Globus pallidus (tissue), 1 donor: ENCODE results near the gene PDIA6.

Experiments used
- DNase-seq: peaks from one replicate; pipeline ENCODE4 v3.0.0-alpha.2; 2015; ENCODE audit warnings: low spot score

PDIA6 gene, protein sequence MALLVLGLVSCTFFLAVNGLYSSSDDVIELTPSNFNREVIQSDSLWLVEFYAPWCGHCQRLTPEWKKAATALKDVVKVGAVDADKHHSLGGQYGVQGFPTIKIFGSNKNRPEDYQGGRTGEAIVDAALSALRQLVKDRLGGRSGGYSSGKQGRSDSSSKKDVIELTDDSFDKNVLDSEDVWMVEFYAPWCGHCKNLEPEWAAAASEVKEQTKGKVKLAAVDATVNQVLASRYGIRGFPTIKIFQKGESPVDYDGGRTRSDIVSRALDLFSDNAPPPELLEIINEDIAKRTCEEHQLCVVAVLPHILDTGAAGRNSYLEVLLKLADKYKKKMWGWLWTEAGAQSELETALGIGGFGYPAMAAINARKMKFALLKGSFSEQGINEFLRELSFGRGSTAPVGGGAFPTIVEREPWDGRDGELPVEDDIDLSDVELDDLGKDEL

DNA sequence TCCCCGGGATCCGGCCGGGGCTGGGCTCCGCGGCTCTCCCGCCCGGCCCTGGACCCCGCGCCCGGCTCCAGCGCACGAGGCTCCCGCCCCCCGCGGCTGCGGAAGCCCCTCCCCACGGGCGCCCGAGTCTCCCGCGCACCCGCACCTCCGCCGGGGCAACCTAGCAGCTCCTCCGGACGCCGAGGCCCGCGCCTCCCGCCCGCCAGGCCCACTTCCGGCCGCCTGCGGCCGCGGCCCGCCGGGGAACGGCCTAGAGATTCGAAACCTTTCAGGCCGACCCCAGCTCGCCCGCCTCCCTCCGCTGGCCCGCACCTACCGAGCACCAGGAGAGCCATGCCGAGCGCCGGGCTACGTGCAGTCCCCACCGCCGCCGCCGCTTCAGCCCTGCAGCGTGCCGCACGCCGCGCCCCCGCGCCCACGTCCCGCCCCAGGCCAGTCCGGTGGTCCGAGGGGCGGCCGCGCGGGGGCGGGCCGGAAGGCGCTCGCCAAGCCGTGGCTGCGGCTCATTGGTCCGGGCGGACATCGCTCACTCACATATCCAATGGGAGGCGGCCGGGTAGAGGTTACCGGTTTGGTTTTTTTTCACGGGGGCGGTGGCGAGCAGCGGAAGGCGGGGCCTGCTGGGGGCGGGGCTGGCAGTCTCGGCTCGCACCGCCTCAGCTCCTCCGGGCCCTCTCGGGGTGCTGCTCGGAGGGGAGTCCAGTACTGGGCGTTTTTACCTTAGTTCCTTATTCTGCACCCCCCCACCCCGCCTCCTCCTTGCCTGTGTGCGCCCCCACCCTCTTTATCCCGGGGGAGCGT, at the start of gene PDIA6:
Gene PDIA6, minus strand, starts transcription at position 424 of the 801 bp plus-strand sequence. Its CDS starts 89 bp downstream, at position 335.
- DNase-seq: peak; percentile 93

DNA sequence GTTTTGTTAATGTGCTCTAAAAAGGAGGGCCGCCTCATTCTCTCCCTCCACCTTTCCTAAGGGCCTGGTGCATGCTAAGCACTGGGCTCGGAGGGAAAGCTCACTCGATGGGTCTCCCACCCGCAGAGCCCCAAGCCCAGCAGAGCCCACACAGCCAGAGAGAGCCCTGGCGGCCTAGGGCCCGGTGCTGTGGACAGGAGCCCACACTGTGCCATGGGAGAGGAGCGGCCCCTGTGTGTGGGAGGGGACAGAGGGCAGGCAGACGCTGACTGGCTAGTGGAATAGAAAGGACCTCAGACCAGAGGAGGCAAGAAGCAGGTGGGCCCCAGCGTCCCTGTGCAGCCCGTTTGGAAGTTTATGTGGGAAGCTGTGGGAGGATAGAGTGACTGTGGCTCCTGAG, 49.7 kb upstream of the PDIA6 start:
- DNase-seq: no peak

DNA sequence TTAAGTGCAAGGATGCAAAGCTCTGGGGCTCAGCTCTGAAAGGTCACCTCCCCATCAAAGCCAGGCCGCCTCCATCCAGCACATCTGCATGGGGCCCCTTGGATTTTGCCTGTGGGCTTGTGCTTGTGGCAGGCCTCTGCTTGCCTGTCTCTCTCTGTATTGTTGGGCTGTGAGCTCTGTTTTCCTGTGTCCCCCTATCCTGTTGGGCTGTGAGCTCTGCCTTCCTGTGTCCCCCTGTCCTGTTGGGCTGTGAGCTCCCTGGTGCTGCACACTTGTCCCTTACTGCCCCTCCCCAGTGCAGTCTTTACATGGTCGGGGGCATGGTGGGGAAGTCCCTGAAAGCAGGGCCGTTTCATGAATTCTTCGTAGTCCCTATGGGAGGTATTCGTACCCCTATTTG, 49.2 kb upstream of the PDIA6 start:
- DNase-seq: no peak

DNA sequence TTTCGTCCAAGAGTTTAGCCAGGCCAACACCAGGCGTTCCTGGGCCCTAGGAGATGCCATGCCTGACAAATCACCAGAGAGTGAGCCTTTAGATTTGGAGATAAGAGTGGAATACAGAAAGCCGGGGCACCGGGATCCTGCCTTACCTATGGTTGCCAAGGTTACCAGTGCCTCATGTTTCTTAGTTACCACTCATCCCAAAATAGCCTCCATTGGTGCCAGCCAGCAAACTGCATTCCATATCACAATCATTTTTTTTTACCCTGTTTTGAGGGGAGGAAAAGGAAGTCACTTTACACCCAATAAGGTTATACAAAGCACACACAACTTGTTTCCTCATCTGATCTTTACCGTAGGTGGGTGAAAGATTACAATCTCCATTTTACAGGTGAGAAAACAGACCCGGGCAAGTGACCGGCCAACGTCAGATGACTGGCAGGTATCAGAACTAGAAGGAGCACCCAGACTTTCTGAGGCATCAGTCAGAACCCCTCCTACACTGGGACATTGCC, 48.3 kb upstream of the PDIA6 start:
- no peak for DNase-seq

DNA sequence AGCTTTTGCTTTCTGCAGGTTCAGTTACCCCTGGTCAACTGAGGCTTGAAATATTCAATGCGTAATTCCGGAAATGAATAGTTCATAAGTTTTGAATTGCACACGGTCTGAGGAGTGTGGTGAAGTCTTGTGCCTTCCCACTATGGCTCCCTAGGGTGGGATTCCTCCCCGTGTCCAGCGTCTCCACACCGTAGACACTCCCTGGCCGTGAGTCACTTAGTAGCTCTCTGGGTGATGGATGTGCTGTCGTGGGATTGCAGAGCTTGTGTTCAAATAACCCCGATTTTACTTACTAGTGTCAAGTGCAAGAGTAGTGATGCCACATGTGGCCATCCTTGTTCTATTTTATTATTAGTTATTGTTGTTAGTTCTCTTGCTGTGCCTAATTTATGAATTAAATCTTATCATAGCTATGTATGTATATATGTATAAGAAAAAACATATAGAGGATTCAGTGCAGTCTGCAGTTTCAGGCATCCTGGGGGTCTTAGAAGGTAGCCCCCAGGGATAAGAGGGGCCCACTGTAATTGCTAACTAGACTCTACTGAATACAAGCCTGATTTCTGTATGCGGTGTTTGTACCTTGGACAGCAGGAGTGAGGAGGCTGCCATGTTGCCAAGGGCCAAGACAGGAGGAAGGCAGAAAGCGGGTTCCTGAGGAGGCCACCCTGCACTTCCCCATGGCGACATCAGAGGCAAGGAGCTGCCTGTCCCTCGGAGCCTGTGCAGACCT, 47.7 kb upstream of the PDIA6 start:
- no peak for DNase-seq

DNA sequence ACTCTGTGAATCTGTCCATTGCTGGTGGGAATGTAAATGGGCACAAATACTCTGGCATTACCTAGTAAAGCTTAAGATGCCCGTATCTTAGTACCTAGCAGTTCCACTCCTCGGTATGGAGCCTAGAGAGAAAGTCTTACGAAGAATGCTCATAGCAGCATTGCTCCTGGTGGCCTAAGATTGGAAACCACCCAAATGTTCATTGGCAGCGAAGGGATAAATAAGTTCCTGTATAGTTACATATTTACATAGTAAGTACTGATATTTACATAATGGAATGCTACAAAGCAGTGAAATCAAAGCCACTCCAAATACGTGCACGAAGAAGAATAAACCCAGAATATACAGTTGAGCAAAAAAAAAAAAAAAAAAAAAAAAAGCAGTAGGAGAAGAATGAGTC, 46.7 kb upstream of the PDIA6 start:
- DNase-seq: no peak

DNA sequence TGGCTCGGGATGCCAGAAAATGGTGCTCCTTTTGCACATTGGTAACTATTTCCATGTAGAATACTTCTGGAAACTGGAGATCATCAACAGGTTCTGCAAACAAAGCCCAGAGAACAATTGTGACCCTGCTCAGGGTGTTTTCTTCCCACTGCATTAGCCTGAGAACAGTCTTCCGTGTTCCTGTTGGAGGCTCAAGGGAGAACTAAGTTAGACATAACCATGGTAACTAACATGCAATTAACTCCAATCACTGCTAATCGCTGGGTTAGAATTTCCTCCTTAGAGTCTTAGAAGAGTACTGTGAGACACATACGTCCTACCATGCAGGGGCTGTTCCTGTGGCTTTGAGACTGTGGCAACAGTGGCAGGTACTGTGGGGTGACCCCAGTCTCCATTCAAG, 36.0 kb upstream of the PDIA6 start:
- no peak for DNase-seq

DNA sequence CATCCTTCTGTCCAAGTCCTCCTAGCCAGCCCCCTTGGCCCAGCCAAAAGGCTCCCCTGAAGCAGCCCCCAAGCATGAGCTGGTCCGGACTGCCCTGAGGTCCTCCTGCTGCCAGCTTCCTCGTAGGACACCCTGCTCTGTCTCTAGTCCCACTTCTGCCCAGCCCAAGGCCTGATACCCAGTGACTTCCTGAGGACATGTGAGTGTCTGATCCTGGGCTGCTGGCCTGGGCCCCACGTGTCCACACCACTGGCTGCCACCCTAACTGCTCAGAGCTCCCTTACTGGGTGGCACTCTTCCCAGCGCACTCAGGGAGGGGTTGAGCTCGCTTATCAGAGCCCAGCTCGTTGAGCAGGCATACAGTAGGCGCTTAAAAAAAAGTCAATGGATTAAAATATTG, 34.4 kb upstream of the PDIA6 start:
- DNase-seq: no peak

DNA sequence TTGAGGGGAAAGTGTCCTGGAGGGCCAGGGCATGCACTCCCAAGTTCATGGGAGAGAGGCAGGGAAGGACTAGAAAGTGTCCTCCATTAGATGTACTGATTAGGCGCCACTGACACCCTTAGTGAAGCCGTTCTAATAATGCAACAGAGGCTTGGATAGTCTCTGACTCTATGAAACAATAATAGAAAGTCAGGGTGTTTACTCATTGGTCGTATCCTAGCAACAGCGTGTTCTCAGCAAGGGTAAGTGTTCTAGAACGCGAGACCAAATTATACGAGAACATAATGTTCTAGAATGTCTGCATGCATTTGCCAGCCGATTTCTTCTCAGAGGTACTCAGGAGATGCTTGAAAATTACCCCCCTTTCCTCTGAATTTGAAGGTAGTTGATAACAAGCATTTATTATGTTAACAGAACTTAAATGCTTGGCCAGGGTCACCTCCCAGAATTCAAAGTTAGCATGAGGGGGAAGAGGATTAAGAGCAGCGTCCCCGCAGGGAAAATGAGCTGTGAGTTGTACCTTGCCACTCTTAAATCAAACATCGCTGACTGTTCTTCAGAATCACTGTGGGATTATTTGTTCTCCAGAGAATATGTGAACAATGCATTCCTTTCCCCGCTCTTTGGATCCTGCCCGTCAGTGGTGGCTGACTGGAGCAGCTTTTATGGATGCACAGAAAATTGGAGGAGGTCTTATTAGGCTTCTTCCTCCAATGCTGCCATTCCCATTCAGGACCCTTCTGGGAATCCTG, 33.7 kb upstream of the PDIA6 start:
- no peak for DNase-seq

DNA sequence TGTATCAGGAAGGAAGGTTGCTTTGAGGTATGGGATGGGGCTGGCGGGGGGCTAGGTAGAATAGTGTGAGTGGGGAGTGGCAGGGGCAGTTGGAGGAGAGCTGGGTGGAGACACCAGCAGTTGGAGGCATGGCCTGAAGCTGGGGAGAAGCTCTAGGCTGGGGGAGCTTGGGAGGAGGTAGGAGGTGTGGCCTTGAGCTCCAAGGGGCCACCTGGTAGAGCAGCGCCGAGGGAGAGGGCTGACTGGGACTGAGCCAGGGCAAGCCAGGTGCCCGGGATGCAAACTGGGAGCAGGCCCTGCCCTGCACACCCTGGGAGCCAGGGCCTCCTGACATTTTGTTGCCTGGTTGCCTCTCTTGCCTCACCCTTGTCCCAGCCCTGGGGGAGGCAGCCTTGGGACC, 33.1 kb upstream of the PDIA6 start:
- DNase-seq: no peak

DNA sequence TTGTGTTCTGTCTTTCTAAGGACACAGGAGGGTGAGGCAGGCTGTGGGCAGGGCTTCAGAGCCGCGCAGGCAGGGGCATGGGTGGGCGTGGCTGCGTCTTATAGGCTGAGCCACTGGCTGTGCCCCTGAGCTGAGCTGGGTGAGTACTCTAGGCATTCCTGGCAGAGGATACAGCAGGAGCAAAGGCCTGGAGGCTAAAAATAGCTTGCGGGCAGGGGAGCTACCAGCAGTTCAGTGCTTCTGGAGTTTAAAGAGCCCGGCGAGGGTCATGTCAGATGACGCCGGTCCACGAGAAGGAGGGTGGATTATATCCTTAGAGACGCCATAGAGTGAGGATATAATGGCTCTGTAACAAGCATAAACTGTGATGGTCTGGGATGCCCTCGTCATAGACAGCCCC, 31.5 kb upstream of the PDIA6 start:
- DNase-seq: peak; percentile 16

DNA sequence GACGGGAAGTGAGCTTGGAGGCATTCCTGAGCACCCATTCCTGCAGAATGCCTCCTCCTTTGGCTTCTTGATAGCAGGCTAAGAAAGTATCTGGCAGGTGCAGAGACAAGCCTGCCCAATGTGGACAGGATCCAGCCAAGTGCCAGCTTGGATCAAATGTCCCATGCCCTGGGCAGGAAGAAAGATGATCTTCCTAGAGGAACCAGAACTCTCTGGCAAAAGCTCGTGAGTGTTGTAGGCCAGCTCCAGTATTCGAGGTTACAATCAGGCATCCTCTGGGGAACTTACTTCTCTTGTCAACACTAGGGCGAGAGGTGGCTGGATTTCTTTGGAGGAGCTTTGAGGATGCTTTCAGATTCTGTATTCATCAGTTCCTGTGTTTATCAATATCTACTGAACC, 29.9 kb upstream of the PDIA6 start:
- no peak for DNase-seq

DNA sequence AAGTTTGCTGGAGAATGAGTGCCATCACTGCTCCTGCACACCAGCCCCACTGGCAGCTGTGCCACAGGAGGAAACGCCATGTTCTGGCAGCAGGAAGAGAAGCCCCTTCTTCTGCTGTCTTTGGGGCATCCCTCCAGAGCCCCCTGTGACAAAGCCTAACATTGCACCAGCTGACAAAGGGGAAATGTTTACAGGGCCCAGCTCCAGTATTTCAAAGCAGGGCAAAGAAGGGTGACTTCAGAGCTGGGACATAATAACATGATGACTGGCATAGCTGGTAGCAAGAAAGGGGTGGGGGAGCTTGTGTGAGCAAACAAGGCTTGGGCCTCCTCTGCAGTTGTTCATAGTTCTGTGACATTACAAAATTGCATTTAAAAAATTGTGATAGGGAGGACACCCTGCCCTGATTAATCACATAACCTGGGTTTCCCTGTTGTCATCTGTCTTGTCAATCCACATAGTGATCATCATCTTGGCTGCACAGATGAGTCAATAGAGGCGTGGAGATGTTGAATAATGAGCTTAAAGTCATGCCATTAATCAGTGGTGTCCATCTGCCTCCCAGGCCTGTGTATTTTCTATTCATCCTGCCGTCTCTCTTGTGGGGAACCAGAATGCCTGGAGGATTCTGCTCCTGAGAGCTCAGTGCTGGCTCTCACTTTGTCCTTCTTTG, 29.1 kb upstream of the PDIA6 start:
- no peak for DNase-seq

DNA sequence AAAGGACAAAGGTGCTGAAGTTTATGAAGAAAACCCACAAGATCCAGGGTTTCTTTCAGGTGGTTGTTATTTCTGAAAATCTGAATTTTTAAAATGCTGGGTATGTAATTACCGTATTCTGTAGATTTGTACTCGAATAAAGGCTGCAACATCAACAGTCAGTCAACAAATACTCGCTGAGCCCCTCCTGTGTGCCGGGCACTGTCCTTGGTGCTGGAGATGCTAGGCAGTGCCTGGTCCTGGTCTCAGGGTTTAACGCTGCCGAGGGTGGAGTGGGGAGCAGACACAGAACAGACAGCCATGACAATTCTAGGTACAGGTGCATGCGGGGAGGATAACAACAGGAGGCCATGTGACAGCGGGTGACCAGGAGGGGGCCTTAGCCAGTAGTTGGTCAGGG, 27.2 kb upstream of the PDIA6 start:
- no peak for DNase-seq

DNA sequence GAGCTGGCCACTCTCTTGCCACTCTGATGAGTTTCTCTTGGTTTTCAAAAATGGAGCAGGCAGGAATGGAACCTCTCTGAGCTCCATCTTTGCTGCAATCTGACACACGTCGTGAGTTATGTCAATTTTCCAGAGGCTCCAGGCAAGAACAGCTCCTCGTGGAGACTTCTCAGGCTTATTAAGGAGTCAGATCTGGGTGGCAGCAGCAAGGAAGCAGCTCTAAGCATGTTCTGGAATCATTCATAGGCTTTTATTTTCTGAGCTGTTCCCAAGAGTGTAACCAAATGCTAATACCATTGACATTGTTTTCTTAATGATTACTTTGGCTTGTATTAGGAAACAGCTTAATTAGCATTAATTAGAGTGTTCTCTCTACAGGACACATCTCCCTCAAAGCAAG, 26.1 kb upstream of the PDIA6 start:
- DNase-seq: no peak

DNA sequence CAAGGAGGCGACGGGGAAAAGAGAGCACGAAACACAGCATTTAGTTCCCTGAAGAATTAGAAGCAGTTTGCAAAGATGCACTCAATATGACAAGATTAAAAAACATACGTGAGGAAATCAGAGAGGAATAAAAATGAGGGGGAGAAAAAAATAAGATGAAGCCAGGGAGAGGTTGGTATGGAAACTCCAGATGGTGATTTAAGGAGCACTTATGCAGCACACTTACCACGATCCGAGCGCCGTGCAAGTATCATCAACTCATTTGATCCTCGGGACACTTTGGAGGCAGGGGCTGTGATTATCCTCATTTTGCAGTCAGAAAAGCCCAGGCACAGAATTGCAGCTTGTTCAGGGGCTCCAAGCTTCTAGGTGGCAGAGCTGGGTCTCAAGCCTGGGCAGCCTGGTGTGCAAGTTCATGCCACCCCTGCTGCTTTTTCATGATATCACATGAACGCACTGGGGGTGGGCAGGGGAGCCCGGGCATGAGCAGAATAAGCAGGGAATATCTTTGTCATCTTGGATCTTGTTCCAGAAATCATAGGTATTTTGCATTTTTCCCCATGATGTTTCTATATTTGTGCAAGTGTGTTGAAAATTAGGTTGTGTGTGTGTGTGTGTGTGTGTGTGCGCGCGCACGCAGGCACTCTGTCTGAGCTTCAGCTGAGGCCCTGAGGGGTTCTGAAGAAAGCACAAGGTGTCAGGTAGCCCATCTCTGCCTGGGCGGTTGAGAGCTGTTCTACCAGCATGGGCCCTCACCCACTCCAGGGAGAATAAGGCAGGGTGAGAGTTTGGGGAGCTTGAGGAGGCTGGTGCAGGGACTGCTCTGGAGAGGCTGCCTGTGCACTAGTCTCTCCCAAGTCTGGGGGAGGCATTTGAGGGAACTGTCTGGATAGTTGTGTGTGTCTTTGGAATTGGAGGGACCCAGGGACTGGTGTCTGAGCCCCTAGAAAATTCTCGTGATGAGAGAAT, 25.0 kb upstream of the PDIA6 start:
- DNase-seq: no peak

DNA sequence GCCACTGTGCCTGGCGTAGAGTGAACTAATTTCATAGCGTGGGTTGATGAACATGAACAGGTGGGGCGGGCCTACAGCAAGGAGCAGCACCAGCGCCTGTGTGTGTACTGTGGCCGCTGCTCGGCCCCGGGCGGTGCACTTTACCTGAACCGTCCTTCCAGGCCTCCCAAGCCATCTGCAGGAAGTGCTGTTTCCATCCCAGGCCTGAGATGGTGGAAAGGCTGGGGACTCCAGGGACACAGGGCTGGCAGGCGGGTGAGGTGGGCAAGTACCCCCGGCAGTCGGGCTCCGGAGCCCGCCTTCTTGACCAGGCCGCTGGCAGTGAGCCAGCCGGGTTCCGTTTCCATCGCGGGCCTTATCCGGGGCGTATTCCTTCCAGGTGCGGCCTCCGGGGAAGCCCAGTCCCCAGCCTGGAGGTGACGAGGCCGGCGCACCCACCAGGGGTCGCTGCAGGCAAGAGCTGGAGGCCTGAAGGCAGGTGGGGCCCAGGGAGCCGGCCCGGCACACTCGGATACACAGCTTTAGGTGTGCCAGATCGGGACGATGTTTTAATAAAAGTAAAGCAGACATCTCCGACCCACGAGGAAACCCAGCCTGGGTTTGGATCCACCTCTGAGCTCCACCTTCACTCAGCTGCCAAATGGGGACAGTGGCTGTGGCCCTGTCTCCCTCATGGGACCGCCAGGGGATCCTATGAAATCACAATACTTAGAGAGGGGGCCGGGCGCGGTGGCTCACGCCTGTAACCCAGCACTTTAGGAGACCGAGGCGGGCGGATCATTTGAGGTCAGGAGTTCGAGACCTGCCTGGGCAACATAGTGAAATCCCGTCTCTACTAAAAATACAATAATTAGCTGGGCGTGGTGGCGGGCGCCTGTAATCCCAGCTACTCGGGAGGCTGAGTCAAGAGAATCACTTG, 22.7 kb upstream of the PDIA6 start:
- no peak for DNase-seq

DNA sequence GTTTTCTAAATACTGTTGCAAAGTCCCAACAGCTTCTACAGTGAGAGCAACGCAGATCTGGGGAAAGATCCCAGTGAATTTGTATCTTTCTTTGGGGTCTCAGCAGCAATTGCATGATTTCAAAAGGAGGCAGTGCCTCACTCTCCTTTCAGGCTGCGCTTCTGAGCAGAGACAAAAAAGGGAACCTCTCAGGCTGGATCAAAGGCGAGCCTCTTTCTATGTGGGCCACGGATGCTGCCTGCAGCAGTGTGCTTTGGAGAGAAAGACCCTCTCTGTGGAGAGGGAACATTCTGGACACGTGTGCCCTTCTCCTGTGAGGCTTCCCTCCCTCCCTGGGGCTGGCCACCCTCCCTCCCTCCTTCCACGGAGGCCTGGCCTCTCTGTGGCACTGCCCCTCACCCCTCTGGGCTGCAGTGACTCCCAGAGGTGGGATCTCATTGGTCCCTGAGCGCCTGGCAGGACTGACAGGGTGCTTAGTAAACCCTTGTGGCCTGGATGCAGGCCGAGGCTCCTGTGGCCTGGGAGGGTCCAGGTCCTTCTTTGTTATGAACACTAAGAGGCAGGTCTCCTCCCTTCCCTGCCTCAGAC, 21.6 kb upstream of the PDIA6 start:
- no peak for DNase-seq
